NCI-H2107 treated with DMSO at 0.1 percent for 48 hours (cell line): Measurements from ENCODE around the gene FLT4.

Experiments
- DNase-seq: peaks from one replicate; lab custom pipeline; 2025; ENCODE audit not compliant: unreplicated experiment; lab: John Stamatoyannopoulos, UW

Gene FLT4

DNA sequence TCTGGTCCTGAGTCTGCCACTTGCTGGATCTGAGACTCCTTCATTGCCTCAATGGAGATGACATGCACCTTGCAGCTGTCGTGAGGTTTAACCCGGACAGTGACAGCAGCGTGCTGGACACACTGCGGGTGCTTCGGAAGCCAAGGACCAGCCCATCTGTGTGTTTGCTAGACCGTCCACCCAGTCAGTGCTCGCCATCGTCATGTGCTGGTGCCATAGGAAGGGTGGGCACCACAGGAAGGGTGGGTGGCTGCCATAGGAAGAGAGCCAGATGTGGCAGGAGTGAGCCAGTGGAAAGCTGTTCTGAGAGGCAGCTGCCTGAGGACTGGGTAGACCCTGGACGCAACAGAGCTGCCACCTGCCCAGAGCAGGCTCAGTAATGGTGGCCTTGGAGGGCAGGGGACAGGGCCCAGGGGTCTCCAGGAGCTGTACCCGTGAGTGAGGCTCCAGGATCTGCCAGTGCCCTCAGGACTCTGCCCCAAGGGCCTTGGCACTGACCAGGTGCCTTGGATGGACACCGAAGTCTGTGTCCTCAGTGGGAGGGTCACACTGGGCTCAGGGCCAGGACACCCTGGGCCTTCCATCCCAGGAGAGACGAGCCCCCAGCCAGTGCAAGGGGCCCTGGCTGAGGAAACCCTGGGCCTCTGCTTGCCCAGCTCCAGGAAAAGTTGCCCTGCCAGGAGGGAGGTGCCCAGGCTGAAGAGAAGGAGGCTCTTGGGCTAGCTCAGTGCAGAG lies 21.8 kb downstream of the FLT4 start:
- no peak for DNase-seq

GRCh38 chr5:180626661-180627385 lies 22.6 kb downstream of the FLT4 start:
- DNase-seq: no peak

- no peak for DNase-seq
Measured at GRCh38 chr5:180625791-180626660, 23.4 kb downstream of the FLT4 start.

- DNase-seq: no peak
Measured at GRCh38 chr5:180625125-180625790, 24.1 kb downstream of the FLT4 start.

DNA sequence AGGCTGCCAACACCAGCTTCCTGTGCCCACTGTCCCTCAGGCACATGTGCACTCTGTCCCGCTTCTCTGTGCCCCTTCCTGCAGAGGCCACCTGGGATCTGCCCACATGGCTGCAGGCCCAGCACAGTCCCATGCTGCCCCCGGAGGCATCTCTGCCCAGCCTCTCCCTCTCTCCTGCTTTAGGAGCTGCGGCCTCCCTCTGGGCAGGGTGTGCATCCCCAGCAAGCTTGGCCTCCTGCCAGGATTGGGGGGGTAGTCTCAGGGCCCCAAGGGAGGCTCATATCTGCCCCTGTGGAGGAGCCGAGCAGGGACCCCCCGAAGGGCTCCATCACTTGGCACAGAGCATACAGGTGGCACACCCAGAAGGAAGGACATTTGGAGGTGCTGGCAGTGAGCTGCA lies 24.8 kb downstream of the FLT4 start:
- no peak for DNase-seq

DNA sequence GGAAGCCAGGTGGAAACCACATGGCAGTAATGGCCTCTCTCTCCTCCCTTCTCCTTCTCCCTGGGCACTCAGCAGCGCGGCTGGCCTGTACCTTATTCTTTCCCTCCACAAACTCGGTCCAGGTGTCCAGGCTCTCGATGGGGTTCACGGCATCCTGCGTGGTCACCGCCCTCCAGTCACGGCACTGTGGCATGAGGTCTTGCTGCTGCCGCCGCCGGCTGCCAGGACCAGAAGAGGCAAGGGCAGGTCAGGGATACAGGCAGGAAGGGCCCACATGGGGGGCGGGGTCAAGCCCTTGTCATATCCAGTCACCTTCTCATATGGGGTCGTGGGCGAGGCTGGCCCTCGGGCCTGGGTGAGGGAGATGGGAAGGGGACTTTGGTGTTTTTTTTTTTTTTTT lies 25.6 kb downstream of the FLT4 start:
- DNase-seq: no peak

- no peak for DNase-seq
Measured at GRCh38 chr5:180623411-180623834, 26.0 kb downstream of the FLT4 start.

- DNase-seq: no peak
Measured at GRCh38 chr5:180622910-180623309, 26.5 kb downstream of the FLT4 start.

DNA sequence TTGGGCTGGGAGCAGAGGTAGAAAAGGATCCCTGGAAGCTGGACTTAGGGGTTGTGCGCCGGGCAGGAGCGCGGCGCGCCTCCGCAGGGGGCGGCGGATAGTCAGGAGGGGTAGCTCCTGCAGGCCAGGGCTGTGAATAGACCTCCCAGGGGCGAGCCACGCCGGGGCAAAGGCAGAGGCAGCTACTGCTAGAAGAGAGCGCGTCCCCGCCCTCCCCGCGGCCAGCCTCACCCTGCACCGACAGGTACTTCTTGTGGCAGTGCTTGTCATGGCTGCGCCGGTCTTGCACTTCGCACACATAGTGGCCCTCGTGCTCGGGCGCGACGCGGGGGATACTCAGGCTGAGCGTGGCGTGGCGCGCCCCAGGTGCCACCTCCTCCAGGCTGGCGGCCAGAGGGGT lies 28.1 kb downstream of the FLT4 start:
- no peak for DNase-seq

DNA sequence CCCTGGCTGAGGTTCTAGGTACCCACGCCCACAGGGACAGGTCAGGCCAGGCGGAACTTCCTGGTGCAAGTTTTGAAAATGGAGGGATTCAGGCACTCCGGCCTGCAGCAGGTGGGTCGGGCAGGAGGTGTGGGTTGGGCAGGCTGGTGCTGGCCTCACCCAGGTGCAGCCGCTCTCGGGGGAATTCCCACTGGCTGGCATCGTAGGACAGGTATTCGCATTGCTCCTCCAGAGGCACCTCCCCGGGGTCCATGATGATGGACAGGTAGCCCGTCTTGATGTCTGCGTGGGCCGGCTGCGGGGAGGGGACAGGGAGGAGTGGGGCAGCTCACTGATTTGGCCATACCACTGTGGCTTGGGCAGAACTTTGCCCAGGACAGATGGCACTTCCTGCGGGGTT lies 29.4 kb downstream of the FLT4 start:
- DNase-seq: no peak

DNA sequence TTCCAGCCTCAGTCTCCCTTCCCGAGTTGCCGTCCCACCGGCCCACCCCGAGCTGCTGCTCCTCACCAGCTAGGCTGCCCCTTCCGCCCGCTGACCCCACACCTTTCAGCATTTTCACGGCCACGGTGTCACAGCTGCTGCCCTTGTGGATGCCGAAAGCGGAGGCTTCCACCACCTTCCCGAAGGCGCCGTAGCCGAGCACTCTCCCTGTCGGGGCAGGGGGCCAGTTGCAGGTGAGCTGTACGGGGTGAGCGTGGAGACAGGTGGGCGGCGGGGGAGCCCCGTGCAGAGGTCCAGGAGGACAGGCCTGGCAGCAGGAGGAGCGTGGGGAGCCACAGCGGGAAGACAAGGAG lies 29.9 kb downstream of the FLT4 start:
- no peak for DNase-seq

DNA sequence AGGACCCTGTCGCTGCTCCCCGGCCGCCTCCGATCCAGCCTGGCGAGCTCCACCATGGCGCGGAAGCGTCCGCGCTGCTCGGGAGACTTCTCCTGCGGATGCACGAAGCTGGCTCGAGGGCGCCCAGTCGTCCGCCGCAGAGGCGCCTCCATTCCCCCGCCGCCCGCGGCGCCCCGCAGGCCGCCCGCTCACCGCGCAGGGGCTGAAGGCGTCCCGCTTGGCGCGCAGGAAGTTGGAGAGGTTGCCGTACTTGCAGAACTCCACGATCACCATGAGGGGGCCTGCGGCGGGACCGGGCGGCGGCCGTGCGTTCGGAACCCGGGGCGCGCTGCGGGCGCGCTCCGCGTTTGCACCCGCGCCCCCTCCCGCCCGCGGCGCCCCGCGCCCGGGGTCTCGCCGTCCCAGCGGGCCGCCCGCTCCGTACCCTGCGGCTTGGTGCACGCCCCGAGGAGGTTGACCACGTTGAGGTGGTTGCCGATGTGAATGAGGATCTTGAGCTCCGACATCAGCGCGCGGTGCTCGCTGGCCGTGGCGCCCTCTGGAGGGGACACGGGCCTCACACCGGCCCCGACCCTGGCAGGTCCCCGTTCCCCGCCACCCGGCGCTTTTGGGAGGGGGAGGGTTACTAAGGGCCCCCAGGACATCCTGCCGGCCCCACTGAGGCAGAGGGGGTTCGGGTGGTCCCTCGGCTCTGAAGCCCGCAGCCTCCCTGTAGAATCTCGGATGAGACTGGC lies 30.4 kb downstream of the FLT4 start:
- no peak for DNase-seq

GRCh38 chr5:180618487-180618828 lies 30.9 kb downstream of the FLT4 start:
- DNase-seq: no peak

- no peak for DNase-seq
Measured at GRCh38 chr5:180613814-180614188, 35.6 kb downstream of the FLT4 start.

GRCh38 chr5:180613188-180613813 lies 36.1 kb downstream of the FLT4 start:
- DNase-seq: no peak

- DNase-seq: no peak
Measured at GRCh38 chr5:180612683-180613082, 36.7 kb downstream of the FLT4 start.

DNA sequence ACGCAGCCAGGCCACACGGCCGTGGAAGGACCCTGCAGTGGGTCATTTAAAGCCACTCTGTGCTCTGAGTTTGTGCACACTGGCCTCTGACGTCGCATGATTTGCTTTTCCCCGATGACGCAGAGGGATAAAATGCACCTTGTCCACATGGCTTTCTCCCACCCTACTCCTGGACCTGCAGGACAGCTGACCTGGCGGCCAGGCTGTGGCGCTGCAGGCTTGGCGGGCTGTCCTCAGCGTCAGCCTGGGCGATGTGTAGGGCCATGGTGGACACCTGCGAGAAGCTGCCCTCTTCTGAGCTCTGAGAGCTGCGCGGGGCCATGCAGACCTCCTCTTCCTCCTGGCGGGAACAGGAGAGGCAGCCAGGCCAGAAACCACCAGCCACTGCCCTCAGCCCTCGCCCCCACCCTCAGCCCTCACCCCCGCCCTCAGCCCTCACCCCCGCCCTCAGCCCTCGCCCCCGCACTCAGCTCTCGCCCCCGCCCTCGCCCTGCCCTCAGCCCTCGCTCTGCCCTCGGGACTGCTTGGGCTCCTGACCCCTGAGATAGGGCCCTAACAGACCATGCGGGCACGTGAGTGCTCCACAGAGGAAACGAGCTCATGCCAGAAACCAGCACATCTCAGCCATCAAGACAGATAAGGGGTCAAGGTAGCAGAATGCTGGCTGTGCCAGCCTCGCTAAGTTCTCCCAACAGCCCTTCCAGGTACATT lies 38.1 kb downstream of the FLT4 start:
- no peak for DNase-seq

DNA sequence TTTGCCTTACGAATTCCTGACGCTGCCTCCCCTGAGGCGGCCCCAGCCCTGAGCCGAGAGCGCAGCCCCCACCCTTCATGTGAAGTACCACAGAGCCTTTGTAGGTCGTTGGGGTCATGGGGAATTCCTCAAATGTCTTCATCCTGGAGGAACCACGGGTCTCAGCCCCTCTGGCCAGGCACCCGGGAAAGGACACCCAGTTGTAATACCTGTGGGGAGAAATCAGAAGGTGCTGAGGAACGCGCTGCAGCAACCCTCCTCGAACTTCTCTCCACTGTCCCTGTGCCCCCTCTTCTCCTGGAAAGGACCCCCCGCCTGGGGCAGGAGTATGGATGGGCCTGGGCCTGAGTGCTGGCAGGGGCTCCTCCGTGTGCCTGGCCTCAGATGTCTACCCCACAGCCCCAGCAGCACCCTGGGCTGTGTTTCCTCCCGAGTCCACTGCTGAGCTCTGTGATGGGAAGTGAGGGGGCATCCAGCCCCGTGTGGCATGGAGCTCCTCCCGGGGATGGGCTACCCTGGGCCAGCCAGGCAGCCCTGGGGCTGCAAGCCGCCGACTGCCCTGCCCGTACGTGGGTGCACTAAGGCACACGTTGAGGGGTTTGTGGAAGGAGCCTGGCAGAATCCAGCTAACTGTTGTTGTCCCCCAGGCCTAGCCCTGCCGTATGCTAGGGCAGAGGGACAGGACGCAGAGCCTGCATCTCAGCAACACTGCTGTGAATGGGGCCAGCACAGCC lies 39.4 kb downstream of the FLT4 start:
- no peak for DNase-seq

GRCh38 chr5:180609386-180609785 lies 40.0 kb downstream of the FLT4 start:
- no peak for DNase-seq
